ENCODE measurements around the gene LAMA5. TPM values are rescaled to one million over a fixed set of nuclear protein-coding genes. Genes with fewer than 3 reads are reported as not detected.
A peak's percentile ranks its signal among the peaks of the same experiment; 100 is the strongest.

The LAMA5 gene
- polyA plus RNA-seq, 12 donors = 43.3 to 663 (median 58.4) TPM

GRCh38 chr20:62305149-62305764 lies 61.9 kb downstream of the LAMA5 start:
- DNase-seq = no peak

- DNase-seq = no peak
Measured at GRCh38 chr20:62304331-62305148, 62.6 kb downstream of the LAMA5 start.

- no peak for DNase-seq
Measured at GRCh38 chr20:62303340-62304226, 63.5 kb downstream of the LAMA5 start.

GRCh38 chr20:62303062-62303339 lies 64.1 kb downstream of the LAMA5 start:
- DNase-seq = no peak

GRCh38 chr20:62302341-62303061 lies 64.6 kb downstream of the LAMA5 start, which contains the start of gene ADRM1:
TSS of gene ADRM1 (plus strand) at chr20:62302997. CDS start at chr20:62303569, 572 bp downstream.
- DNase-seq = peak; percentile 98

- DNase-seq = peak; percentile 87
Measured at GRCh38 chr20:62301773-62302340, 65.3 kb downstream of the LAMA5 start.

- DNase-seq = no peak
Measured at GRCh38 chr20:62301111-62301668, 65.9 kb downstream of the LAMA5 start.

GRCh38 chr20:62300319-62300718 lies 66.8 kb downstream of the LAMA5 start:
- DNase-seq = no peak

GRCh38 chr20:62299666-62300236 lies 67.4 kb downstream of the LAMA5 start:
- DNase-seq = no peak

GRCh38 chr20:62298577-62299249 lies 68.4 kb downstream of the LAMA5 start:
- DNase-seq = no peak

GRCh38 chr20:62297449-62298227 lies 69.5 kb downstream of the LAMA5 start:
- no peak for DNase-seq

GRCh38 chr20:62296724-62297448 lies 70.2 kb downstream of the LAMA5 start:
- DNase-seq = no peak

GRCh38 chr20:62294516-62294915 lies 72.6 kb downstream of the LAMA5 start:
- DNase-seq = no peak

GRCh38 chr20:62293946-62294345 lies 73.2 kb downstream of the LAMA5 start:
- no peak for DNase-seq

- no peak for DNase-seq
Measured at GRCh38 chr20:62293111-62293784, 73.9 kb downstream of the LAMA5 start.

- no peak for DNase-seq
Measured at GRCh38 chr20:62292108-62292507, 75.0 kb downstream of the LAMA5 start.

- DNase-seq = no peak
Measured at GRCh38 chr20:62291251-62292066, 75.7 kb downstream of the LAMA5 start.

All from muscle of arm (tissue), 12 donors.